Cardiac muscle cell (in vitro differentiated cells and primary cell): Measurements from ENCODE around the gene GLT8D1. TPM values are rescaled to one million over a fixed set of nuclear protein-coding genes. Genes with fewer than 3 reads are reported as not detected.

Experiments used
- DNase-seq, 2 donors: peaks; one replicate each; pipeline versions ENCODE4 v3.0.0 to v3.0.0-alpha.2; 2010 to 2017; ENCODE audit warnings: low read depth in 1 of 2, low spot score in 1 of 2
- H3K27ac ChIP-seq: fragments of 200-600 bp; sonication (generic); 2 replicates; pipeline ENCODE4 v1.5.1; 2016
- H3K27me3 ChIP-seq: fragments of 200-600 bp; sonication (generic); 2 replicates; pipeline ENCODE4 v1.6.0; 2016; ENCODE audit warnings: control low read depth
- H3K36me3 ChIP-seq: fragments of 200-600 bp; sonication (generic); 2 replicates; pipeline ENCODE4 v1.5.1; 2016; ENCODE audit warnings: control low read depth
- H3K4me1 ChIP-seq: fragments of 200-600 bp; sonication (generic); 2 replicates; pipeline ENCODE4 v1.8.1; 2017; ENCODE audit warnings: low read depth, mild to moderate bottlenecking, mixed run types
- H3K4me3 ChIP-seq: fragments of 200-600 bp; sonication (generic); 2 replicates; pipeline ENCODE4 v1.5.1; 2016; ENCODE audit warnings: mild to moderate bottlenecking
- H3K9me3 ChIP-seq: fragments of 200-600 bp; sonication (generic); 2 replicates; pipeline ENCODE4 v1.5.1; 2017; ENCODE audit warnings: low read depth, mild to moderate bottlenecking, control low read depth
- polyA plus RNA-seq: library from polyadenylated mRNA; unstranded; fragments of >200 nt; fragmentation: Nextera tagmentation; extraction: Ambion mirVana; gene quantifications from 2 replicates; pipeline ENCODE4 v1.2.1, GENCODE V29; 2016
- total RNA-seq: library from RNA; depleted of rRNA; stranded (reverse); fragments of >200 nt; gene quantifications from 2 replicates; pipeline ENCODE4 v1.2.3, GENCODE V29; 2016
- TF ChIP-seq, protein P1 (sequence below): IDR thresholded peaks from 2 replicates; pipeline ENCODE4 v1.5.1; 2012; ENCODE audit warnings: low read depth, mild to moderate bottlenecking, low read length

GLT8D1 gene
- total and polyA plus RNA-seq, 2 experiments from 2014 or later, result 74.2 to 85.0 TPM

DNA sequence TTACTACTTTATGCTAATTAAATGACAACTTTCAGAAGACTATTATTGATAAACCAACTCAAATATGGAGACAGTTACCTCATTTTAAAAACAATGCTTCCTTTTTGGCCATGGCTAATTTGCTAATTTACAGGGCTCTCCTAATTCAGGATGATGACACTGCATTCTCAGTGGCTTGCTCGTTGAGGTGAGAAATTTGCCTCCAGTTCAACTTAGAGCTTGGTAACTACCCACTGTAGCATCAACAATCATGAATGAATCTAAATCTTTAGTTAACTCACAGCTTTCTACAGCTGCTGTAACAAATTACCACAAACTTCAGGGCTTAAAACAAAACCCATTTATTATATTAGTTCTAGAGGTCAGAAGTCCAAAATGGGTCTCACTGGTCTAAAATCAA lies 33.9 kb downstream of the GLT8D1 start:
- no peak for DNase-seq
- Histone ChIP-seq H3K36me3 (peaks cover 35% of the 10 kb centered on the region), H3K27me3 (no peaks in the 10 kb centered on the region), H3K4me3 (no peak overlapping the region), H3K9me3 (no peaks in the 10 kb centered on the region), H3K4me1 (no peaks in the 10 kb centered on the region), H3K27ac (no peak overlapping the region)
- TF ChIP-seq, protein P1, sequence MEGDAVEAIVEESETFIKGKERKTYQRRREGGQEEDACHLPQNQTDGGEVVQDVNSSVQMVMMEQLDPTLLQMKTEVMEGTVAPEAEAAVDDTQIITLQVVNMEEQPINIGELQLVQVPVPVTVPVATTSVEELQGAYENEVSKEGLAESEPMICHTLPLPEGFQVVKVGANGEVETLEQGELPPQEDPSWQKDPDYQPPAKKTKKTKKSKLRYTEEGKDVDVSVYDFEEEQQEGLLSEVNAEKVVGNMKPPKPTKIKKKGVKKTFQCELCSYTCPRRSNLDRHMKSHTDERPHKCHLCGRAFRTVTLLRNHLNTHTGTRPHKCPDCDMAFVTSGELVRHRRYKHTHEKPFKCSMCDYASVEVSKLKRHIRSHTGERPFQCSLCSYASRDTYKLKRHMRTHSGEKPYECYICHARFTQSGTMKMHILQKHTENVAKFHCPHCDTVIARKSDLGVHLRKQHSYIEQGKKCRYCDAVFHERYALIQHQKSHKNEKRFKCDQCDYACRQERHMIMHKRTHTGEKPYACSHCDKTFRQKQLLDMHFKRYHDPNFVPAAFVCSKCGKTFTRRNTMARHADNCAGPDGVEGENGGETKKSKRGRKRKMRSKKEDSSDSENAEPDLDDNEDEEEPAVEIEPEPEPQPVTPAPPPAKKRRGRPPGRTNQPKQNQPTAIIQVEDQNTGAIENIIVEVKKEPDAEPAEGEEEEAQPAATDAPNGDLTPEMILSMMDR, result no peak

DNA sequence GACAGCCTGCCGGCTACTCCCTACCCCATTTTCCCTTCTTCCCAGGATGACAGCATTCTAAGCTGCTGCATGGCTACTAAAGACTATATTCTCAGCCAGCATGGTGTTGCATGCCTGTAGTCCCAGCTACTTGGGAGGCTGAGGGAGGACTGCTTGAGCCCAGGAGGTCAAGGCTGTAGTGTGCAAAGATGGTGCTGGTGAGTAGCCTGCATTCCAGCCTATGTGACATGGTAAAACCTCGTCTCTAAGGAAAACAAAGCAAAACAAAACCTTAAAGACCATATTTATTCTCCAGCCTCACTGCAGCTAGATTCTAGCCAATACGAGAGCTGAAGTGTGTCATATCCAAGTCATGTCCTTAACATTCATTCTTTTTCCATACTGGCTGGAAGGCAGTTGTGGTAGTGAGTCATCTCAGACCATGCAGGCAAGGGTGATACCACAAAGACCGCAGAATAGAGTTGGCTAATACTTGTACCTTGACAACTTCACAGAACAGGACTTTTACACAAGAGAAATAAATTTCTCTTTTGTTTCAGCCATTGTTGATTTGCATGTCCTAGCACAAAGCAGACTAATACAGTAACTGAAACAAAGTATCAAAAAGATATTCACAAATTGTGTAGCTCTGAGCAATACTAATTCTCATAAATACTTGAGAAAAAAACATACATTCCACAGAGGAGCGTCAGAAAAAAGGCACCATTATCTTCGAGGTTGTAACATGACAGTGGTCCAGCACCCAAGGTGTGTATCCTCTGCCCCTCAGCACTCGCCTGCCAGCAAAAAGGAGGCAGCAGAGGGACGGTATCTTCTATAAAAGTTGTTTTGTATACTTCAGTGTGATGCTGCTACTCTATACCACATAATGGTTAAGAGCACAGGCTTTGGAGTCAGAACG lies 34.7 kb downstream of the GLT8D1 start:
- H3K36me3 ChIP-seq, result peaks cover 34% of the 10 kb centered on the region
- TF ChIP-seq, protein P1, result no peak
- peak in 1 of 2 donors; percentile 99 for DNase-seq
- no peaks in the 10 kb centered on the region for H3K4me1 ChIP-seq
- H3K27ac ChIP-seq, result no peak overlapping the region
- no peaks in the 10 kb centered on the region for H3K27me3 ChIP-seq
- H3K4me3 ChIP-seq, result no peak overlapping the region
- H3K9me3 ChIP-seq, result no peaks in the 10 kb centered on the region

DNA sequence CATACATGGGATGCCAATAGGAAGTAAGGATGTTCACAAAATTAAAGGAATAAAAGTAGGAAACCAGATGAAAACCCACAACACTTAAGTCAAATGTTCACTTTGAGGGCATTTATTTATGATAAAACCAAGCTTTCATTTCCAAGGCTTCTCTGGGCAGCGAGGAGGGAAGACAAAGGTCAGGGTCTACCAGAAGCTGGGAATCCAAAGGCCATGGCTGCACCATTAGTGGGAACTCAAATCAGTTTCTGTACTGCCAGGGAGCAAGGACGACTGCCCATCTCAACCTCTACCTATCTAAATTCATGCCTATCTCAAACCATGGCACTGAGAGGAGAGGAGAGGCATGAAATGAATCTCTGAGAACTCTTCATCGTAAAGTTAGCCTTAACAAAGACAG lies 42.5 kb downstream of the GLT8D1 start:
- peaks cover 45% of the 10 kb centered on the region for H3K36me3 ChIP-seq
- H3K9me3 ChIP-seq, result no peaks in the 10 kb centered on the region
- no peak overlapping the region for H3K4me3 ChIP-seq
- H3K27me3 ChIP-seq, result no peaks in the 10 kb centered on the region
- H3K4me1 ChIP-seq, result no peaks in the 10 kb centered on the region
- H3K27ac ChIP-seq, result no peak overlapping the region
- no peak for DNase-seq
- TF ChIP-seq, protein P1, result no peak

DNA sequence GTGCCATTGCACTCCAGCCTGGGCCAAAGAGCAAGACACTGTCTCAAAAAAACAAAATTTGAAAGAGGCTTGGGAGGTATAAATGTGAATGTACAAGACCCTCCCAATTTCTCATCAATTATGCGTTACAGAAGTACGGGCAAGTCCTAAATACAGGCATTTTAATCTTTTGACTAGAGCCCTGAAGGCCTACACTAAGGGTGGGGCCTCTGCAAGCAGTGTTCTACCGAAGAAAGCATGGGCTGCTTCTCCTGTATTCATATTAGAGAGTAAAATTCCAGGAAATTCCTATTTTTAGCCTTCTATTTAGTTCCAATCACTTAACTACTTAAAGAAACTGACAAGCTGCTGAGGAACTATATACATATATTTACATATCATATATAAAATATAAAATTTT lies 45.5 kb downstream of the GLT8D1 start:
- Histone ChIP-seq H3K36me3 (peaks cover 72% of the 10 kb centered on the region), H3K9me3 (no peaks in the 10 kb centered on the region), H3K4me3 (no peak overlapping the region), H3K27ac (no peak overlapping the region), H3K4me1 (no peaks in the 10 kb centered on the region), H3K27me3 (no peaks in the 10 kb centered on the region)
- TF ChIP-seq, protein P1, result no peak
- no peak for DNase-seq

DNA sequence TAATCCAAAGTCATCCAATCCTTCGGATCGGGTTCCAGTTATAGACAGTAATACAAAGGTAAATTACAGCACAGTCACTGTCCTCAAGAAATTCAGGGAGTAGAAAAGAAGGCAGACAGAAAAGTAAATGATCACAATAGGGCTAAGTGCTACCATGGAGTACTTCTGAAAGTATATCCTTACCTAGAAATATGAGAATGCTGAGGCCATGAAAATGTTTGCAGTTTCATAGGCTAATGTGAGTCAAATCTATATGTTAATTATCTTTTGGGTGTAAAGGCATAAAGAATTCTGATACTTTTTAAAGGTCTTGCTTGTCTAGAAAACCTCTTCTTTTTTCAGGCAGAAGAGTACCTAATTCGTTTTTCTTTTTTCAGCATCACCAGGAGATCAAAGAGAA lies 49.7 kb downstream of the GLT8D1 start:
- H3K9me3 ChIP-seq, result no peaks in the 10 kb centered on the region
- TF ChIP-seq, protein P1, result no peak

More for the DNA sequence above, 49.7 kb downstream of the GLT8D1 start:
- H3K36me3 ChIP-seq, result peaks cover 80% of the 10 kb centered on the region
- H3K27ac ChIP-seq, result no peak overlapping the region
- H3K4me3 ChIP-seq, result no peak overlapping the region
- no peaks in the 10 kb centered on the region for H3K27me3 ChIP-seq
- no peak for DNase-seq
- no peaks in the 10 kb centered on the region for H3K4me1 ChIP-seq
